ENCODE results near the gene ALDH1L1.

DNA sequence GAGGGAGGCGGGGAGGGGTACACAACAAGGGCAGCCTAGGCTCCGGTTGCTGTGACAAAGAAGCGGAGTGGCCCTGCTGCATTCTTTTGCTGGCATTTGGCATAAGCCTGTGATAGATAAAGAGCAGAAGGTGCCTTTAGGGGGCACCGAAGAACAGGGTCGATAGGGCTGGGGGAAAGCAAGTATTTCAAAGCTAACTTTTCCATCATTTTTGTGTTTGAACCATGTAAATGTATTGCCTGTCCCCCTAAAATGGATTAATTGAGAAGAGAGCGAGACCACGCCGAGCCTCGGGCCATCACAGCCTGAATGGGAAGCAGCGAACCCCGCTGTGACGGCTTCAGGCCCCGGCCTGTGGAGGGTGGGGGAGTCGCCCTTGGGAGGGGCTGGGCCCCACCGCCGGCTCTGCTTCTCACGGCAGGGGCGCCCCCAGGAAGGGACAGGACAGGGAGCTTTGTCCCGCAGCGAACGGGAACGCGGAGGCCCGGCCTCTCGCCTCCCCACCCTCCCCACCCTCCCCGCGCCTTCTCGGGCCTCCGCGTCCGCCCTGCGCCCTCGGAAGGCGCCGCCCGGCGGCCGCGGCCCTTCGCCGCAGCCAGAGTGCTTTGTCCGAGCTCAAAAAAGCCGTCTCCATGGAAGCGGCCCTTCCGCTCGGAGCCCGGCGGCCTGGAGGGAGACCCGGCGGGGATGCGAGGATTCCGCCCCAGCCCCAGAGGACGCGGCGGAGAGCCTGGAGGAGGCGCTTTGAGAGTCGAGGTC is 32.4 kb upstream of the ALDH1L1 start:
- TF ChIP-seq POLR2A (IDR thresholded peaks at IDR 0.05; ENCODE audit: low read depth, low read length) (no peak), TAF1 (IDR thresholded peaks at IDR 0.05; ENCODE audit: borderline replicate concordance, low read depth, low read length) (no peak), POLR2AphosphoS5 (IDR thresholded peaks at IDR 0.05; ENCODE audit: low read depth, low read length) (no peak)
